H1 (cell line): ENCODE results near the gene TWIST2. TPM values are rescaled to one million over a fixed set of nuclear protein-coding genes. Genes with fewer than 3 reads are reported as not detected.

ENCODE experiments used
- ATF2 ChIP-seq: IDR thresholded peaks from 2 replicates; pipeline ENCODE4 v1.6.1; 2012; ENCODE audit warnings: low read length, inconsistent platforms
- SIX5 ChIP-seq: IDR thresholded peaks from 2 replicates; pipeline ENCODE4 v1.6.1; 2011; ENCODE audit warnings: mild to moderate bottlenecking, low read depth, low read length
- USF2 ChIP-seq: IDR thresholded peaks from 2 replicates; pipeline ENCODE4 v1.6.1; 2011; ENCODE audit warnings: low read length, improper control_type of control experiment
- polyA plus RNA-seq, 7 experiments: library from polyadenylated mRNA; depleted of rRNA in 3 of 7; stranded (reverse) in 5 of 7; unstranded in 2 of 7; fragments of >200 nt in 5 of 7; fragments of 200-250 nt in 2 of 7; gene quantifications; 1 replicate in 5 of 7; 2 replicates in 1 of 7; 4 replicates in 1 of 7; pipeline versions ENCODE4 v1.2.1 to v1.2.3, GENCODE V29; 2011 to 2013; ENCODE audit warnings: missing spikeins in 2 of 7, mixed read lengths in 2 of 7
- total RNA-seq: library from RNA; stranded (reverse); fragmentation: NEBNext Ultra II Directional; extraction: Animal tissue kit (Norgen Biotek cat#: 25700); gene quantifications from 2 replicates; pipeline ENCODE4 v1.2.1, GENCODE V29; 2021

The TWIST2 gene
- total and polyA plus RNA-seq, 2 of the 8 experiments (the other 6 are each of a cell fraction or from before 2014, with no cell fraction given) = 2.6 to 4.3 TPM

GRCh38 chr2:238898534-238899281 lies 50.8 kb downstream of the TWIST2 start (continued):
- no peak for TF ChIP-seq ATF2
- TF ChIP-seq USF2 = no peak
- no peak for TF ChIP-seq SIX5
